HG02588 (cell line): Measurements from ENCODE around the gene C1orf35.

Source experiments
- ATAC-seq: cut with Tn5 transposase; IDR thresholded peaks from one replicate; pipeline ENCODE4 v1.9.1; 2021; ENCODE audit warnings: mild to moderate bottlenecking, moderate library complexity; ENCODE audit not compliant: unreplicated experiment

The C1orf35 gene

GRCh38 chr1:228109962-228110488 is 6.9 kb upstream of the C1orf35 start:
- no peak for ATAC-seq

- peak; percentile 90 for ATAC-seq
Observed at GRCh38 chr1:228109073-228109961, 6.2 kb upstream of the C1orf35 start, which contains the start of gene MRPL55. MRPL55 (minus strand) TSS chr1:228109299; CDS start chr1:228108260, 1,039 bp downstream.

GRCh38 chr1:228108742-228109072 is 5.6 kb upstream of the C1orf35 start:
- ATAC-seq = no peak

GRCh38 chr1:228108055-228108690 is 5.0 kb upstream of the C1orf35 start:
- ATAC-seq = no peak

- no peak for ATAC-seq
Observed at GRCh38 chr1:228107636-228108035, 4.5 kb upstream of the C1orf35 start.

GRCh38 chr1:228106800-228107054 is 3.6 kb upstream of the C1orf35 start:
- no peak for ATAC-seq

GRCh38 chr1:228105996-228106799 is 3.1 kb upstream of the C1orf35 start:
- ATAC-seq = no peak

- ATAC-seq = no peak
Observed at GRCh38 chr1:228105270-228105995, 2.3 kb upstream of the C1orf35 start.

- ATAC-seq = no peak
Observed at GRCh38 chr1:228104526-228105269, 1.6 kb upstream of the C1orf35 start.

- ATAC-seq = peak; percentile 18
Observed at GRCh38 chr1:228101994-228102790, 933 bp downstream of the C1orf35 start.

- ATAC-seq = no peak
Observed at GRCh38 chr1:228101614-228101993, 1.5 kb downstream of the C1orf35 start.

- ATAC-seq = no peak
Observed at GRCh38 chr1:228100822-228101613, 2.1 kb downstream of the C1orf35 start.

- ATAC-seq = no peak
Observed at GRCh38 chr1:228099331-228099732, 3.8 kb downstream of the C1orf35 start.

- no peak for ATAC-seq
Observed at GRCh38 chr1:228098323-228098931, 4.7 kb downstream of the C1orf35 start.

GRCh38 chr1:228097333-228098081 is 5.6 kb downstream of the C1orf35 start:
- ATAC-seq = no peak

GRCh38 chr1:228096416-228097332 is 6.5 kb downstream of the C1orf35 start:
- ATAC-seq = no peak
